Transverse colon (tissue), 4 donors: Measurements from ENCODE around the gene ZFAND3.

Experiments used
- POLR2A ChIP-seq: fragments of 450-650 bp; IDR thresholded peaks from one replicate; pipeline ENCODE4 v1.6.1; 2016; ENCODE audit warnings: antibody characterized with exemption, mild to moderate bottlenecking, moderate library complexity
- POLR2AphosphoS5 ChIP-seq, 3 donors: sonication (generic); formaldehyde crosslinking; IDR thresholded peaks; one replicate each; pipeline ENCODE4 v1.6.1; 2016; ENCODE audit warnings: antibody characterized with exemption in 3 of 3
- TF ChIP-seq, protein P1 (sequence below), 5 experiments: fragments of 200-600 bp in 3 of 5; fragments of 450-650 bp in 2 of 5; sonication (generic) in 3 of 5; IDR thresholded peaks; 1 replicate in 2 of 5; 2 replicates in 3 of 5; pipeline ENCODE4 v1.5.1; 2016 to 2017; ENCODE audit warnings: antibody characterized with exemption in 5 of 5, inconsistent platforms in 3 of 5, mild to moderate bottlenecking in 2 of 5, moderate library complexity in 1 of 5

DNA sequence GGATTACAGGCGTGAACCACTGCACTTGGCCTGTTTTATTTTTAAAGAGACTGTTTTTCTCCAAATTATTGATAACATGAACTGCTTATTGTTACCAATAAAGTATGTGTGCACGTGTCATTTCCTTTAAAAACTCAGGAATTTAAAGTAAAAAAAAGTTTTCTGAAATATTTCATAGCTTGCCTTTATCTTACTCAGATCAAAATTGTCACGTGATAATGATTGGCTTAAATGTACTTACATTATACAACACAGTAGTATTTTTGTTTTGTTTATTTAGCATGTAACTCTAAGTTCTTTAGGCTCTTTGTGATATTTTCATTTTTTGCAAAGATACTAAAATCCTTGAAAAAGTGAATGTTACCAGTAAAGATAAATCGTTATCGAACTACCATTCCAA, 174.1 kb downstream of the ZFAND3 start:
- no peak for TF ChIP-seq POLR2A
- TF ChIP-seq, protein P1, sequence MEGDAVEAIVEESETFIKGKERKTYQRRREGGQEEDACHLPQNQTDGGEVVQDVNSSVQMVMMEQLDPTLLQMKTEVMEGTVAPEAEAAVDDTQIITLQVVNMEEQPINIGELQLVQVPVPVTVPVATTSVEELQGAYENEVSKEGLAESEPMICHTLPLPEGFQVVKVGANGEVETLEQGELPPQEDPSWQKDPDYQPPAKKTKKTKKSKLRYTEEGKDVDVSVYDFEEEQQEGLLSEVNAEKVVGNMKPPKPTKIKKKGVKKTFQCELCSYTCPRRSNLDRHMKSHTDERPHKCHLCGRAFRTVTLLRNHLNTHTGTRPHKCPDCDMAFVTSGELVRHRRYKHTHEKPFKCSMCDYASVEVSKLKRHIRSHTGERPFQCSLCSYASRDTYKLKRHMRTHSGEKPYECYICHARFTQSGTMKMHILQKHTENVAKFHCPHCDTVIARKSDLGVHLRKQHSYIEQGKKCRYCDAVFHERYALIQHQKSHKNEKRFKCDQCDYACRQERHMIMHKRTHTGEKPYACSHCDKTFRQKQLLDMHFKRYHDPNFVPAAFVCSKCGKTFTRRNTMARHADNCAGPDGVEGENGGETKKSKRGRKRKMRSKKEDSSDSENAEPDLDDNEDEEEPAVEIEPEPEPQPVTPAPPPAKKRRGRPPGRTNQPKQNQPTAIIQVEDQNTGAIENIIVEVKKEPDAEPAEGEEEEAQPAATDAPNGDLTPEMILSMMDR (IDR thresholded peaks at IDR 0.05) = no peak
- TF ChIP-seq POLR2AphosphoS5 (IDR thresholded peaks at IDR 0.05) = no peak
